SU-DHL-6 (cell line): ENCODE results near the gene NACAD.

Experiments
- H2AFZ ChIP-seq: fragments of 200-600 bp; sonication (generic); 2 replicates; pipeline ENCODE4 v1.6.1; 2014; ENCODE audit warnings: low read depth, mild to moderate bottlenecking, moderate library complexity, mixed read lengths, antibody characterized with exemption, low read length; ENCODE audit not compliant: severe bottlenecking
- H3F3A ChIP-seq: fragments of 200-600 bp; shearing (Covaris generic); 2 replicates; pipeline ENCODE4 v1.6.0; 2016; ENCODE audit warnings: antibody characterized with exemption, mild to moderate bottlenecking; ENCODE audit not compliant: insufficient read depth
- H3K27ac ChIP-seq: fragments of 200-600 bp; sonication (generic); 2 replicates; pipeline ENCODE4 v1.5.1; 2016; ENCODE audit warnings: low read depth, mild to moderate bottlenecking, low read length, moderate library complexity, mixed read lengths
- H3K27me3 ChIP-seq: fragments of 200-600 bp; sonication (generic), shearing (Covaris generic); 2 replicates; pipeline ENCODE4 v1.6.0; 2014; ENCODE audit warnings: mild to moderate bottlenecking, low read length
- H3K36me3 ChIP-seq: fragments of 200-600 bp; sonication (generic); 2 replicates; pipeline ENCODE4 v1.6.1; 2014; ENCODE audit warnings: mild to moderate bottlenecking, low read length, mixed read lengths
- H3K4me2 ChIP-seq: fragments of 300-600, 200-600 bp; shearing (Covaris generic), sonication (generic); 2 replicates; pipeline ENCODE4 v1.6.0; 2014; ENCODE audit warnings: low read length, low read depth, mild to moderate bottlenecking; ENCODE audit not compliant: poor library complexity, severe bottlenecking
- H3K4me3 ChIP-seq: fragments of 200-600 bp; sonication (generic); 2 replicates; pipeline ENCODE4 v1.5.1; 2014; ENCODE audit warnings: antibody characterized with exemption, low read length, mild to moderate bottlenecking, mixed read lengths; ENCODE audit not compliant: insufficient read depth, poor library complexity, severe bottlenecking
- H3K79me2 ChIP-seq: fragments of 200-600 bp; sonication (generic); 2 replicates; pipeline ENCODE4 v1.6.1; 2014; ENCODE audit warnings: mild to moderate bottlenecking, low read length, moderate library complexity; ENCODE audit not compliant: insufficient read depth
- H3K9ac ChIP-seq: fragments of 200-600 bp; sonication (generic); 2 replicates; pipeline ENCODE4 v1.7.0; 2014; ENCODE audit warnings: mild to moderate bottlenecking, low read length
- H3K9me2 ChIP-seq: fragments of 200-600 bp; sonication (generic); replicated peaks from 2 replicates; pipeline ENCODE4 v1.6.1; 2014; ENCODE audit warnings: low read length; ENCODE audit not compliant: insufficient read depth
- H3K9me3 ChIP-seq: fragments of 200-600 bp; sonication (generic); 2 replicates; pipeline ENCODE4 v1.6.1; 2014; ENCODE audit warnings: low read length, mixed read lengths; ENCODE audit not compliant: insufficient read depth
- H4K20me1 ChIP-seq: fragments of 200-600 bp; sonication (generic); 2 replicates; pipeline ENCODE4 v1.6.1; 2014; ENCODE audit warnings: low read depth, mild to moderate bottlenecking, antibody characterized with exemption, low read length, moderate library complexity, mixed read lengths
- EZH2phosphoT487 ChIP-seq: fragments of 200-600 bp; sonication (generic), shearing (Covaris generic); conservative IDR thresholded peaks from 2 replicates; pipeline ENCODE4 v1.6.1; 2018; ENCODE audit warnings: mild to moderate bottlenecking, antibody characterized with exemption, low read length, moderate library complexity, mixed read lengths
- TF ChIP-seq, protein P1 (sequence below): fragments of 200-600 bp; sonication (generic); IDR thresholded peaks from one replicate; pipeline ENCODE4 v1.5.1; 2017; ENCODE audit warnings: antibody characterized with exemption, mild to moderate bottlenecking, low read length, moderate library complexity; ENCODE audit not compliant: insufficient read depth, poor library complexity, severe bottlenecking

NACAD gene

DNA sequence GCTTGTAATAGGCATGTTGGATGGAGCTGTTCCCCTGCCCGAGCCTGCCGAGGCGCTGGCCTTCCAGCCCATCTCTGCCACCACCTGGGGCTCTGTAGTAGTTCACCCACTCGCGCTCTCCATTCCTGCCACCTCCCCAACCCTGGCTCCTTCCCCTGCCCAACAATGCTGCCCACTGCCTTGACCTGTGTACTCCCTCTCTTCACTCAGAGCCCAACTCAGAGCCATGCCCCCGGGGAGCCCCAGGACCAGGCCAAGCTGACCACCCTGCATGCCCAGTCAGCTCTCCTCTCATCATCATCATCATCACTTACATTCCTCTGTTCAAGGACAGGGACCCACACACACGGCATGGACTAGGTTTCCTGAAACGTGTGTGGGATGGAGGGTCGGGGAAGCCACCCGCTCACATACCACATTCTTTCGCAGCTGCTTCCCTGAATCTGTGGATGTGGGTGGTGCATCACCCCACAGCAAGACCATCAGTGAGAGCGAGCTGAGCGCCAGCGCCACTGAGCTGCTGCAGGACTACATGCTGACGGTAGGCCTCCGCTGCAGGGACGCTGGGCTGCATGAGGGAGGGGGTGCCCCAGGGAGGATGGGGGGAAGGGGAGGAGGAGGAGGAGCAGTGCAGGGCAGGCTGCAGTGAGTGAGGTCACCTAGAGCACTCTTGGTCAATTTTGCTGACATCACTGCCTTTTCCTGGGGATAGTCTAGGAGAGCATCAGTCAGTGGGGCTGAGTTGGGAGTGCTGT lies 15.6 kb downstream of the NACAD start:
- no peak overlapping the region for H3K9ac ChIP-seq
- no peaks in the 10 kb centered on the region for H3F3A ChIP-seq
- no peaks in the 10 kb centered on the region for H3K36me3 ChIP-seq
- H4K20me1 ChIP-seq, result no peaks in the 10 kb centered on the region
- TF ChIP-seq, protein P1, sequence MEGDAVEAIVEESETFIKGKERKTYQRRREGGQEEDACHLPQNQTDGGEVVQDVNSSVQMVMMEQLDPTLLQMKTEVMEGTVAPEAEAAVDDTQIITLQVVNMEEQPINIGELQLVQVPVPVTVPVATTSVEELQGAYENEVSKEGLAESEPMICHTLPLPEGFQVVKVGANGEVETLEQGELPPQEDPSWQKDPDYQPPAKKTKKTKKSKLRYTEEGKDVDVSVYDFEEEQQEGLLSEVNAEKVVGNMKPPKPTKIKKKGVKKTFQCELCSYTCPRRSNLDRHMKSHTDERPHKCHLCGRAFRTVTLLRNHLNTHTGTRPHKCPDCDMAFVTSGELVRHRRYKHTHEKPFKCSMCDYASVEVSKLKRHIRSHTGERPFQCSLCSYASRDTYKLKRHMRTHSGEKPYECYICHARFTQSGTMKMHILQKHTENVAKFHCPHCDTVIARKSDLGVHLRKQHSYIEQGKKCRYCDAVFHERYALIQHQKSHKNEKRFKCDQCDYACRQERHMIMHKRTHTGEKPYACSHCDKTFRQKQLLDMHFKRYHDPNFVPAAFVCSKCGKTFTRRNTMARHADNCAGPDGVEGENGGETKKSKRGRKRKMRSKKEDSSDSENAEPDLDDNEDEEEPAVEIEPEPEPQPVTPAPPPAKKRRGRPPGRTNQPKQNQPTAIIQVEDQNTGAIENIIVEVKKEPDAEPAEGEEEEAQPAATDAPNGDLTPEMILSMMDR, result no peak
- TF ChIP-seq EZH2phosphoT487, result no peak
- no peaks in the 10 kb centered on the region for H3K79me2 ChIP-seq
- no peaks in the 10 kb centered on the region for H3K27me3 ChIP-seq
- no peak overlapping the region for H3K27ac ChIP-seq
- H2AFZ ChIP-seq, result no peak overlapping the region
- H3K9me3 ChIP-seq, result no peaks in the 10 kb centered on the region
- no peak overlapping the region for H3K4me3 ChIP-seq
- H3K4me2 ChIP-seq, result no peak overlapping the region
- no peaks in the 10 kb centered on the region for H3K9me2 ChIP-seq

DNA sequence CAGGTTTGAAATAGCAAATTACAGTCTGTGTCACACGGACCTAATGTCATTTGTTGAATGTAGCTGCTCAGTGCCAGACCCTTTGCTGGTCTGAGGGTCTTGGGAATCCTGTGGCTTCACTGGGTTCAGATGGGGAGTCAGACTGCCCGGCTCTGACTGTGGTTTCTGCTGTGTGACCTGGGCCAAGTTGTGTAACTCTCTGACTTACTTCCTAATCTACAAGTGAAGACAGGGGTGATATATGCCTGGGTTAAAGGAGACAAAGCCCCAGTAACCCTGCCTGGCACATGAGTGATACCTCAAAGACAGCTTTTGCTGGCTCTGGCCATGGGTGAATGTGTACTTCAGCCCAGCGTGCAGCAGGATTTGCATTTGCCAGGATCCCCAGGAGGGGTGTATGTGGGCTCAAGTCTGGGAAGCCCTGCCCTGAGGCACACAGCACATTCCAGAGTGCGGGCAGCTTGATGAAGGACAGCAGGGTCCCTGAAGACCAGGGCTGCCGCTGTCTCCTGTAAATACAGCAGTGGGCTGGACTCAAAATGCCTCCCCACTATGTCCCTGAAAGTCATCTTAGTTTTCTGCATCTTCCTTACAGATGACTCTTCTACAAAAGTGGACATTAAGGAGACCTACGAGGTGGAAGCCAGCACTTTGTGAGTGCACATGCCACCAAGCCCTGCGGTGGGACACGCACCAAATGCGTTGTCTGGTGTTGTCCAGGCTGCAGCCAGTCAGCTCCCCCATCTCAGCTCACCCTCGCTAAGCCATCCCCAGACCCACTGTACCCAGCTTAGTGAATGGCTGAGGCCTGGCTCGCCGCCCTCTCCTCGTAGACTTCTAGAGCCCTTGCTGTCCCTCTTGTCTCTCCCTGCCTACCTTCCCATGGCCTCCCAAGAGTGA lies 16.4 kb downstream of the NACAD start:
- H3K9me3 ChIP-seq, result no peaks in the 10 kb centered on the region
- no peaks in the 10 kb centered on the region for H4K20me1 ChIP-seq
- no peaks in the 10 kb centered on the region for H3F3A ChIP-seq
- no peak overlapping the region for H3K4me2 ChIP-seq
- no peaks in the 10 kb centered on the region for H3K27me3 ChIP-seq
- no peaks in the 10 kb centered on the region for H3K9me2 ChIP-seq
- no peaks in the 10 kb centered on the region for H3K79me2 ChIP-seq
- H3K27ac ChIP-seq, result no peak overlapping the region
- TF ChIP-seq, protein P1, result no peak
- TF ChIP-seq EZH2phosphoT487, result no peak
- H3K36me3 ChIP-seq, result no peaks in the 10 kb centered on the region
- no peak overlapping the region for H3K4me3 ChIP-seq
- no peak overlapping the region for H3K9ac ChIP-seq
- H2AFZ ChIP-seq, result no peak overlapping the region

DNA sequence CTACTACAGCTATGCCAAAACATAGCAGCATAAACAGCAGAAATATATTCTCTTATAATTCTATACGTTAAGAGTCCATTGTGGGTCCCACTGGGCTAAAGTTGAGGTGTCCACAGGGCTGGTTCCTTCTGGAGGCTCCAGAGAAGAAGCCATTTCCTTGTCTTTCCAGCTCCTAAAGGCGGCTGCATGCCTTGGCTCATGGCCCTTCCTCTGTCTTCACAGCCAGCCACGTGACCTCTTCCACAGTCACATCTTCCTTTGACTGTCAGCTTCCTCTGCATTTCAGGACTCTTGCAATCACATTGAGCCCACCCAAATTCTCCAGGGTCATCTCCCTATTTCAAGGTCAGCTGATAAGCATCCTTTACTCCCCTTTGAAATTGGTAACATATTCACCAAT lies 17.2 kb downstream of the NACAD start:
- no peak overlapping the region for H3K4me2 ChIP-seq
- H3K27me3 ChIP-seq, result no peaks in the 10 kb centered on the region
- no peak overlapping the region for H2AFZ ChIP-seq
- no peaks in the 10 kb centered on the region for H3K9me2 ChIP-seq
- H3K27ac ChIP-seq, result no peak overlapping the region
- no peaks in the 10 kb centered on the region for H3K36me3 ChIP-seq
- no peak overlapping the region for H3K4me3 ChIP-seq
- no peaks in the 10 kb centered on the region for H3K9me3 ChIP-seq
- no peak overlapping the region for H3K9ac ChIP-seq
- H4K20me1 ChIP-seq, result no peaks in the 10 kb centered on the region
- TF ChIP-seq EZH2phosphoT487, result no peak
- TF ChIP-seq, protein P1, result no peak
- no peaks in the 10 kb centered on the region for H3F3A ChIP-seq
- 0 out of 2 replicates have a peak, but pooled peaks cover 2% of the 10 kb centered on the region for H3K79me2 ChIP-seq
